Head of caudate nucleus (tissue), 42 donors: ENCODE measurements around the gene LLGL1.

Source experiments
- DNase-seq, 42 donors: peaks; one replicate each; pipeline versions ENCODE4 v3.0.0 to v3.0.0-alpha.2; 2020 to 2021; ENCODE audit warnings: mixed read lengths in 7 of 42
- intact Hi-C: fragments of 100-400 bp; cut with DNase I; formaldehyde crosslinking; loops from one replicate; pipeline ENCODE4 v1.15.0; 2022

Gene LLGL1

DNA sequence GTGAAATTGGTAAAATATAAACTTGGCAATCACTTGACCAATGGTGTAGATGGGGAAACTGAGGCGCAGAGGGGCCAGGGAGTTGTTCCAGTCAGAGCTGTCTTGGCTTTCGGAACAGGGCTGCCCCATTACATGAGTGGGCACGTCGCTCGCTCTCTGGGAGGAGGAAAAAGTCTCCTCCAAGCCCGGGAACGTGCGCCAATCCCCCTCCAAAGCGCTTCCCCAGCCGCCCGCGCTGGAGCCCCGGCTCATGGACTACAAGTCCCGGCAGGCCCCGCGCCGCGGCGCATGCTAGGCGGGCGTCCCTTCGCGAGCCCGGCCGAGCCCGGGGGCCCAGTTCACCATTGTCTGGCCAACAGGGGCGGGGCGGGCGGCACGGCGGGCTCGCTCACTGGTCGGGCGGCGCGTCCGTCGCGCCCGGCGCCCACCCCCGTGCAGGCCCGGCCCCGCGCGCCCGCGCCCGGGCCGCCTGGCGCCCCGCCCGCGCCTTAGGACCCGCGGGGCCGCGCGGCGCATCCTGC lies at the start of gene LLGL1:
Gene LLGL1 (plus strand): TSS at position 515 of the 521 bp plus-strand sequence. CDS start 48 bp downstream, outside the sequence.
- intact Hi-C loops: no loop called here
- DNase-seq: peak; percentile 89 to 99 (median 97)

DNA sequence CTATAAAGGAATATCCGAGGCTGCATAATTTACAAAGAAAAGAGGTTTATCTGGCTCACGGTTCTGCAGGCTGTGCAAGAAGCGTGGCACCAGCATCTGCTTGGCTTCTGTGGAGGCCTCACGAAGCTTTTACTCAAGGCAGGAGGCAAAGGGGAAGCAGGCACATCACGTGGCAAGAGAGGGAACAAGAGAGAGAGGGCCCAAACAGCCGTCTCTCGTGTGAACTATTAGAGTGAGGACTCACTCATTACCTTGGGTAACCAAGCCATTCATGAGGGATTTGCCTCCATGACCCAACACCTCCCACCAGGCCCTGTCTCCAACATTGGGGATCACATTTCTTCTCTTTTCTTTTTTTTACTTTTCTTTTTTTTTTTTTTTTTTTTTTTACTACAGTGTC lies 49.3 kb upstream of the LLGL1 start:
- peak in 21 of 42 donors; percentile 12 to 59 (median 42) for DNase-seq
- intact Hi-C loops: no loop called here

DNA sequence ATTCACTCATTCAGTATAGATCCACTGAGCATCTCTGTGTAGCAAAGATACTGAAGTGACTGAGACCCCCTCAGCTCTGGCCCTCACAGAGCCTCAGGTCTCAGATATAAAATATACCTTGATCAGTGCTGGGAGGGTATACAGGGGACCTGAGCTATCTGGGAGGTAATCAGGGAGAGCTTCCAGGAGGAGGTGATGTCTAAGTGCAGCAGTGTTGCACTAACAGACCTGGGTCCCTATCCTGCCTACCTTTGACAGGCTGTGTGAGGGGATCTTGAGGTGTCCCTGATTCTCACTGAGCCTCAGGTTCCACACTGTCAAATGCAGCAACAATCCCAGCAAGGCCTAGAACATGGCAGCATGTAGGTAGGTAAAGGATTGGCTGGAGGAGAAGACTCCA lies 48.3 kb upstream of the LLGL1 start:
- intact Hi-C loops: no loop called here
- no peak for DNase-seq

DNA sequence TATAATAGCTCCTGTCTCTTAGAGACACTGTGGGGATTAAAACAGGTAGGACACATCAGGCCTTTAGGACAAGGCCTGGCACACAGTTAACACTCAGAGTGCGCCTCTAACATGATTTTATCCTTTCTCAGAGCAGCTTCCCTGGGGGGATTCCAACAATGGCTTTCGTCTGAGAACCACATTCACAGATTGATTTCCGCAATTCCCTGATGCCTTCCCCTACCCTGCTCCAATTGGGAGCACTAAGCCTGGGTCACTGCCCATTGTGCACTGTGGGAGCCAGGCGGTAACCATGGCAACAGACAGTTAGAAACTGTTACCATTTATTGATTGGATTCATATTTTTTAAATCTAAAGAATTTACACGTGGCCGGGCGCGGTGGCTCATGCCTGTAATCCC lies 47.7 kb upstream of the LLGL1 start:
- intact Hi-C loops: no loop called here
- no peak for DNase-seq

DNA sequence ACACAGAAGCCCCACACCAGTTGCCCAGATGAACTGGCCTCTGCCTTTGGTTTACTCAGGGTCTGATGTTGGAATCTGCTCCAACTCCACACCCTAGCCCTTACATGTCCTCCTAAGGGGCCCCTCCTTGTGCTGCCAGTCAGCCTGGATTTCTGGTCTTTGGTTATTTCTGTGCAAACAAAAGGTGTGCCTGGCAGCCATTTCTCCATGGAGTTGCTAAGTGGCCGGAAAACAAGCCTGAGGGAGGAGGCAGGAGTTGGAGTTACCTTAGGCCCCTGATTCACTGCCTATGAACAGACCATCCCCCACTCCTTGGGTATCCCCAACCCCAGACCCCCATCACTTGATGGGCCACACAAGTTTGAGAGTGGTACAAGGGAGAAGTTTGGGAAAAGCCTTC lies 46.2 kb upstream of the LLGL1 start:
- DNase-seq: no peak
- intact Hi-C loops: no loop called here

DNA sequence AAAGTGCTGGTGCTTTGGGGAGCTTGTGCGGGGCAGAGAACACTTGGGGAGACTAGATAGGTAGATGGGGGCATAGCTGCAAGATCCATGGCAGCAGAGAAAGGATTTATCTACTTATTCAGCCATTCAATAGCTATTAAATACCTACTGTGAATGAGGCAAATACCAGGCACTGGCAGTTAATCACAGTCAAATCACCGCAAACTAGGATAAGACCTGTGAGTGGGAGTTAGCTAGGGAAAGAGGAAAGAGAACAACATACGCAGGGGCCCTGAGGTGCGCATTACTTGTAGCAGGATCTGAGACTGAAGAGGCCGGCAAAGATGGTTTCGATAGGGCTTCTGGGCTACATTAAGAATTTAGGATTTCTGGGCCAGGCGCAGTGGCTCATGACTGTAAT lies 45.6 kb upstream of the LLGL1 start:
- intact Hi-C loops: loop anchor here (10.0 kb wide), 1 partner anchor 135 kb away; the partner anchor contains the start of genes SMCR8 and TOP3A
- peak in 3 of 42 donors; percentile 33 to 57 (median 47) for DNase-seq

DNA sequence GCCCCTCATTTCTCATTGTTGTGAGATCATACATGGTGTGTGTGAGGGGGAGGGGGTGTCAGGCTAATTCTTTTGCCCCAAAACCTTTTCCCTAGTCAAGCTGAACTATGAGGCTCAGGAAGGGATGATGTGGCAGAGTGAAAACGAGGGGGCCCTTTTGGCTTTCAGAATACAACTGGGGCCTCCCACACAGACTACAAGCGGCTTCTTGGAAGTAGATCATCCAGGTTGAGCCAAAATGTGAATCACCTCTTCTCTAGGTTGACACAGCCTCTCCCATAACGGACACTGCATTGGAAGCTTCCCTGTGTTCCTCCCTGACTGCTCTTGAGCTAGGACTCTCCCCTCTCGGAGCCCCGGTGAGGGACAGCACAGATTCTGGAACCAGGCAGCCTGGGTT lies 44.1 kb upstream of the LLGL1 start:
- intact Hi-C loops: loop anchor here (10.0 kb wide), 1 partner anchor 133 kb away; the partner anchor contains the start of genes SMCR8 and TOP3A

DNA sequence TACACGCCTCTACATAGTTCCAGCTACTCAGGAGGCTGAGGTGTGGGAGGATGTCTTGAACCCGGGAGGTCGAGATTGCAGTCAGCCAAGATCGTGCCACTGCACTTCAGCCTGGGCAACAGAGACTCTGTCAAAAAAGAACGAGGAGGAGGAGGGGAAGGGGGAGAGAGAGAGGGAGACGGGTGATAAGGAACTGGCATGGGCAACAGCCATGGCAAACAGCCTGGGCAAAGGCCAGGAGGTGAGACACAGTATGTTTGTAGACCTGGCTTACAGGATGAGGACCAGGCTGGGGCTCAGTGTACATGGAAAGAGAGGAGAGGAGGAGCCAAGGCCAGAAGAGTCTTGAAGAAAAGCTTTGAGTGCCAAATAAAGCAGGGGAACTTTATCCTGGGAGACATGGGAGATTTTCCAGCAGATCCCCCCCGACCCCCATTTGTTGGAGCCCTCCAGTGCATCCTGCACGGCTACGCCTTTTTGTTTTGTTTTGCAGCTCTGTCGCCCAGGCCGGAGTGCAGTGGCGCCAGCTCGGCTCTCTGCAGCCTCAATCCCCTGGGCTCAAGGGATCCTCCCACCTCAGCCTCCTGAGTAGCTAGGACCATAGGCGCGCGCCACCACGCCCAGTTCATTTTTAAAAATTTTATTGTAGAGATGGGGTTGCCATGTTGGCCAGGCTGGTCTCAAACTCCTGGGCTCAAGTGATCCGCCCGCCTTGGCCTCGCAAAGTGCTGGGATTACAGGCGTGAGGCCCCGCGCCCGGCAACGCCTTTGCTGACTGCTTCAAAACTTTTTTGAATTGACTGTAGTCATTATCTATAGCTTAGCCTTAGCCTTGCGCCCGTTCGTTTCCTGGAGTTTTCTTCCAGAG lies 43.1 kb upstream of the LLGL1 start:
- intact Hi-C loops: loop anchor here (10.0 kb wide), 1 partner anchor 132 kb away; the partner anchor contains the start of genes SMCR8 and TOP3A

More for the DNA sequence above, 44.1 kb upstream of the LLGL1 start:
- no peak for DNase-seq

DNA sequence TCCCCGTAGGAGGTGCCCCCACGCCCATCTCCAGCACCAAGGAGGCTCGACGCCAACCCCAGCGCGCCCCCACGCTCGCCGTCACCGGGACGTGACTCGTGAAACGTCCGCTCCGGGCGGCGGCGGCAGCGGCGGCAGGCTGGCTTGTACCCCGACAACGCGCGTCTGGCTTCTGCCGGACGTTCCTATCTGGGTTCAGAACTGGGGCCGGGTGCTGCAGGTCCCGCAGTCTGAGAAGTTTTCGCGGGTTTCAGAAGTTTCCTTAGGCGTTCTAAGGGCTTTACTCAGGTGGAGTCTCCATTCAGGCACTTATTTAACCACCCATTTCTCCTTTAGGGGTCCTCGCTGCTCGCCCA lies 42.5 kb upstream of the LLGL1 start:
- intact Hi-C loops: loop anchor here (10.0 kb wide), 1 partner anchor 132 kb away; the partner anchor contains the start of genes SMCR8 and TOP3A

More for the DNA sequence above, 43.1 kb upstream of the LLGL1 start:
- peak in 1 of 42 donors; percentile 42 for DNase-seq

DNA sequence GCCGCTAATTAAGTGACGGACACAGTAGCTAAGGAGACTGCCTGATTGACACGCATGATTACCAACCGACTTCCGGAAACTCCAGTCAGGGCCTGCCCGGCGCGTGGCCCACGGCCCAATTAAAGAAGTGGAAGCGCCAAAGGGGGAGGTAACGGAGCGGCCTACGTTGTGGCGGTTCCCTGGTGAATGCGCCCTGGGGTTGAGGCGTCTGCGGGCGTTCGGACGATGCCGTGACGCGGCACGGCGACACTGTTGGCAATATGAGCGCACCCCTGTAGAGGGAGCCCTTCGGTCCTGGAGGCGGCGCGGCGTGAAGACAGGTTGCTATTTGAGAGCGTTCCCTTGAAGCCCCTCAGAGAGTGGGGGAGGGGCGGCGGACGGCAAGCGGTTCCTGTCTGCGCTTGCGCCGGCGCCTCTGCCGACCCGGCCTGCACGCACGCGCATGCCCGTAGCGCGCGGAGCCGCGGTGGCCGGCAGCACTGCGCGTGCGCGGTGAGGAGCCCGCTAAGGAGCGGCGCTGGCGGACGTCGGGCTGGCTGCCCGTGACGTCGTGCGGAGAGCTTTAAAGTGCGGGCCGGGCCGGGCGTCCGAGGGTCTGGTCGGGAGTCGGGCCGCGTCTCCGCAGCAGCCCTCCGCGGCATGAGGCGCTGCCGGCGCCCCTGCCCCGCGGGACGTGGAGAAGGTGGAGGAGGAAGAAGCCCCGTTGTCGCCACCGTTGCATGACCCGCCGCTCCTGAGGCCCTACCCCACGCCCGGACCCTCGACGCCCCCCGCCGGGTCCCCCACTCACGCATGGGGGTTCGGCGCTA lies 41.9 kb upstream of the LLGL1 start, which contains the start of gene ALKBH5:
Gene ALKBH5 (plus strand): TSS at position 495 of the 809 bp plus-strand sequence. CDS start 416 bp downstream, outside the sequence.
- peak; percentile 94 to 99 (median 98) for DNase-seq
- intact Hi-C loops: loop anchor here (10.0 kb wide), 1 partner anchor 131 kb away; the partner anchor contains the start of genes SMCR8 and TOP3A

More for the DNA sequence above, 42.5 kb upstream of the LLGL1 start:
- DNase-seq: peak in 41 of 42 donors; percentile 73 to 93 (median 84)

DNA sequence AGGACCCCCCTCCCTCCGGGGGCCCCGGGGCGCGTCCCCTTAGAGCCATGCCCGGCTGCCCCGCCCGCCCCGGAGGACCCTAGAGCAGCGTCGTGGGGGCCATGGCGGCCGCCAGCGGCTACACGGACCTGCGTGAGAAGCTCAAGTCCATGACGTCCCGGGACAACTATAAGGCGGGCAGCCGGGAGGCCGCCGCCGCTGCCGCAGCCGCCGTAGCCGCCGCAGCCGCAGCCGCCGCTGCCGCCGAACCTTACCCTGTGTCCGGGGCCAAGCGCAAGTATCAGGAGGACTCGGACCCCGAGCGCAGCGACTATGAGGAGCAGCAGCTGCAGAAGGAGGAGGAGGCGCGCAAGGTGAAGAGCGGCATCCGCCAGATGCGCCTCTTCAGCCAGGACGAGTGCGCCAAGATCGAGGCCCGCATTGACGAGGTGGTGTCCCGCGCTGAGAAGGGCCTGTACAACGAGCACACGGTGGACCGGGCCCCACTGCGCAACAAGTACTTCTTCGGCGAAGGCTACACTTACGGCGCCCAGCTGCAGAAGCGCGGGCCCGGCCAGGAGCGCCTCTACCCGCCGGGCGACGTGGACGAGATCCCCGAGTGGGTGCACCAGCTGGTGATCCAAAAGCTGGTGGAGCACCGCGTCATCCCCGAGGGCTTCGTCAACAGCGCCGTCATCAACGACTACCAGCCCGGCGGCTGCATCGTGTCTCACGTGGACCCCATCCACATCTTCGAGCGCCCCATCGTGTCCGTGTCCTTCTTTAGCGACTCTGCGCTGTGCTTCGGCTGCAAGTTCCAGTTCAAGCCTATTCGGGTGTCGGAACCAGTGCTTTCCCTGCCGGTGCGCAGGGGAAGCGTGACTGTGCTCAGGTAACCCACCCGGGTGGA lies 41.0 kb upstream of the LLGL1 start:
- intact Hi-C loops: loop anchor here (5.0 to 10.0 kb wide), 2 partner anchors 38 to 130 kb away; partner anchors contain the start of genes SMCR8 and TOP3A
- DNase-seq: peak; percentile 27 to 80 (median 63)

DNA sequence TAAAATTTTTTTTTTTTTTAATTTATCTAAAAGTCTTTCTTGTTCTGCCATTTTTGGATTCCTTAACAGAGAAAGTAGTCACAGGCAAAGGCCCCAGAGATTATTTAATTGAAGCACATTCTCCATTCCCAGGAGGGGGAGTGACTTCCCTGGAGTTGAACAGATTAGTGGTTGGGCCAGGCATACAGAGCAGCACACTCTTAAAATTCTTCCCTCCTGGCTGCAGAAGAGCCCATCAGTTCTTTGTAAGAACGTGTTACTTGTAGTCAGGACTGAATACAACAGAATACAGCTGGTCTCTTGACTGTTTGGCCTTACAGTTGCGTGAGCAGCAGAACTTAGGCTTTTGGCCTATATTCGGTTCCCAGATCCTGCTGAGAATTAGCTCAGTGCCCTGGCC lies 40.0 kb upstream of the LLGL1 start:
- peak in 2 of 42 donors; percentile 11 to 48 for DNase-seq
- intact Hi-C loops: loop anchor here (5.0 to 10.0 kb wide), 2 partner anchors 37 to 129 kb away; partner anchors contain the start of genes SMCR8 and TOP3A

DNA sequence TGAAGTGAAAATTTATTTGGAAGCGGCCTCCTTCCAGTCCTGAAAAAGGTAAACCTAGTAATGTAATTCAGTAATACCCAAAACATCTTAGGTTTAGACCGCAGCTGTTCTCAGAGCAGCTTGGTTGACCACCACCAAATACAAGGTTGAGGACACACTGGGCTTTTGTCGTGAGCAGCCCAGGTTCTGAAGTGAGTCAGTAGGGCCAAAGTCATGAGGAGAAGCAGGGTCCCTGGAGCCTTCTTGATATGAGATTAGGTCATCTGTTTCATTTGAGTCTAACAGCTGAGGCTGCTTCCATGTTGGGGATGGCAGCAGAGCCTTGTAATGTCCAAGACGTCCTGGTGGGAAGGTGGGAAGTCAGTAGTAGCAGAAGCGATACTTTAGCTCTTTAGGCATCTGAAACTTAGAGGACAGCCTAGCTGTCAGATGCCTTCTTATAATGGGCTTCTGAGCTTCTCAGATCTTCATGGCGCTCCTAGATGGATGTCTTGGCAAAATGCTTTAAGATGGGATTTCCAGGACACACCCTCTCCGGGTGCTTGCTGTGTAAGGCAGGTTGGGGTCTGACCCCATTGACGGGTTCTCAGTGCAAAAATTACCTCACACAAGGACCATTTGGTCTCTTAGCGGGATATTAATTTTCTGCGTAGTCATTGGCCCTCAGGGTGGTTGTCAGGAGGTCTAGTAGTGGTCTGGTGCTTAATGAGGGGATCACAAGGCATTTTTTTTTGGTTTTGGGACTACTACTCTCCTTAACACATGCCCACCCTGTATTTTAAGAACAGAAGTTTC lies 39.4 kb upstream of the LLGL1 start:
- intact Hi-C loops: loop anchor here (5.0 to 10.0 kb wide), 2 partner anchors 36 to 129 kb away; partner anchors contain the start of genes SMCR8 and TOP3A
- no peak for DNase-seq

DNA sequence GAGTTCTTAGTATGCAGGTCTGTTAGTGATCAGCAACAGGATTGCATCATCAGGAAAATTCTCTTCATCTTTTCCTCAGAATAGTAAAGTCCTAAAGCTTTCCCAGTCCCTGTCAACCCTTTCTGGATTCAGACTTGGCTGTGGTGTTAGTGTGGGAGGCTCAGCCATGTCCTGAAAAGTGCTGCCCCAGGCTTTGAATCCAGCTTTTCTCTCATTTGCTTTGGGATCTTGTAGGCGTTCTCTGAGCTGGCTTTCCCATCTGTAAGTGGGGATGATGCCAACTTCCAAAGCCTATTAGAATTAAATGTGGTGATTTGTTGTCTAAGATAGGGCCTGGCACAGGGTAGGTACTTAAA lies 38.8 kb upstream of the LLGL1 start:
- DNase-seq: peak in 6 of 42 donors; percentile 14 to 57 (median 33)
- intact Hi-C loops: loop anchor here (5.0 to 10.0 kb wide), 2 partner anchors 36 to 128 kb away; partner anchors contain the start of genes SMCR8 and TOP3A

DNA sequence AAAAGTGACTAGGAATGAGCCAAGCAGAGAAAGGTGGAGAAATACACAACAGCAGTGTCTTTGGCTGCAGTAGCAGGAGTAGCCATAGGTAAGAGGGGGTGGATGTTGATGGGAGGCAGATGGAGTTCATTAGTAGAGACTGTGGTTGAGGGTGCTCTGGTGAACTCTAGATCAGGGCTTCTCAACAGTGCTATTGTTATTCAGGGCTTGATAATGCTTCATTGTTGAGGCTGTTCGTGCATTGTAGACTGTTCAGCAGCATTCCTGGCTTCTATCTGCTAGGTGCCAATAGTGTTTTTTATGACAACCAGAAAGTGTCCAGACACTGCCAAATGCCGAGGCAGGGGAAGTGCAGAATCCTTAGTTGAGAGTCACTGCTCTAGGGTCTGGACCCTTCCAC lies 38.2 kb upstream of the LLGL1 start:
- intact Hi-C loops: loop anchor here (5.0 to 10.0 kb wide), 2 partner anchors 35 to 128 kb away; partner anchors contain the start of genes SMCR8 and TOP3A
- peak in 13 of 42 donors; percentile 17 to 66 (median 39) for DNase-seq
